HL-60 (cell line): Measurements from ENCODE around the gene IL1RAPL1.

Source experiments
- DNase-seq, 2 experiments: peaks; one replicate each; pipeline ENCODE4 v3.0.0-alpha.2; 2010 to 2020; ENCODE audit warnings: low read depth in 1 of 2, low spot score in 1 of 2
- H3K27ac ChIP-seq: fragments of 250-450 bp; sonication (Bioruptor Pico); replicated peaks from 2 replicates; pipeline ENCODE4 v1.5.1; 2020; ENCODE audit warnings: mild to moderate bottlenecking, moderate library complexity
- H3K27me3 ChIP-seq: fragments of 250-450 bp; sonication (Bioruptor Pico); 2 replicates; pipeline ENCODE4 v1.5.1; 2021; ENCODE audit warnings: mild to moderate bottlenecking, moderate library complexity; ENCODE audit not compliant: insufficient read depth, poor library complexity, severe bottlenecking
- H3K4me3 ChIP-seq: replicated peaks from 2 replicates; pipeline ENCODE4 v1.5.1; 2011; ENCODE audit warnings: mild to moderate bottlenecking, control low read depth, low read length; ENCODE audit not compliant: insufficient read depth
- CTCF ChIP-seq: IDR thresholded peaks from one replicate; pipeline ENCODE4 v1.5.1; 2011; ENCODE audit warnings: low read length, control low read depth, inconsistent platforms; ENCODE audit not compliant: insufficient read depth
- GABPA ChIP-seq: IDR thresholded peaks from 2 replicates; pipeline ENCODE4 v1.6.1; 2012; ENCODE audit warnings: low read depth
- POLR2AphosphoS5 ChIP-seq: IDR thresholded peaks from 2 replicates; pipeline ENCODE4 v1.6.1; 2012; ENCODE audit warnings: low read depth
- REST ChIP-seq: IDR thresholded peaks from 2 replicates; pipeline ENCODE4 v1.6.1; 2012; ENCODE audit warnings: low read depth; ENCODE audit not compliant: insufficient replicate concordance
- SPI1 ChIP-seq: IDR thresholded peaks from 2 replicates; pipeline ENCODE4 v1.6.1; 2012; ENCODE audit warnings: low read depth, mild to moderate bottlenecking, borderline replicate concordance

Gene IL1RAPL1

GRCh38 chrX:29890004-29890403, 1302.8 kb downstream of the IL1RAPL1 start:
- TF ChIP-seq GABPA (no peak), CTCF (no peak), REST (no peak), POLR2AphosphoS5 (no peak), SPI1 (no peak)
- H3K27ac ChIP-seq, result no peak overlapping the region
- no peaks in the 10 kb centered on the region for H3K27me3 ChIP-seq
- no peak overlapping the region for H3K4me3 ChIP-seq
- no peak for DNase-seq

GRCh38 chrX:29890646-29891200, 1303.5 kb downstream of the IL1RAPL1 start:
- TF ChIP-seq CTCF, result no peak
- TF ChIP-seq REST, result no peak
- TF ChIP-seq SPI1, result no peak
- no peak for TF ChIP-seq POLR2AphosphoS5
- no peak for TF ChIP-seq GABPA
- H3K27ac ChIP-seq, result no peak overlapping the region
- no peak overlapping the region for H3K4me3 ChIP-seq
- DNase-seq, result no peak
- no peaks in the 10 kb centered on the region for H3K27me3 ChIP-seq

GRCh38 chrX:29902004-29902403, 1314.8 kb downstream of the IL1RAPL1 start:
- H3K27me3 ChIP-seq, result no peaks in the 10 kb centered on the region
- no peak for DNase-seq
- H3K27ac ChIP-seq, result no peak overlapping the region
- TF ChIP-seq POLR2AphosphoS5 (no peak), REST (no peak), GABPA (no peak)
- no peak overlapping the region for H3K4me3 ChIP-seq
